ENCODE results near the gene PHF23. TPM values are rescaled to one million over a fixed set of nuclear protein-coding genes. Genes with fewer than 3 reads are reported as not detected.

PHF23 gene
- total and polyA plus RNA-seq, 9 of the 15 experiments (the other 6 are each of a cell fraction or from before 2014, with no cell fraction given) = 7.4 to 87.5 (median 33.7) TPM

DNA sequence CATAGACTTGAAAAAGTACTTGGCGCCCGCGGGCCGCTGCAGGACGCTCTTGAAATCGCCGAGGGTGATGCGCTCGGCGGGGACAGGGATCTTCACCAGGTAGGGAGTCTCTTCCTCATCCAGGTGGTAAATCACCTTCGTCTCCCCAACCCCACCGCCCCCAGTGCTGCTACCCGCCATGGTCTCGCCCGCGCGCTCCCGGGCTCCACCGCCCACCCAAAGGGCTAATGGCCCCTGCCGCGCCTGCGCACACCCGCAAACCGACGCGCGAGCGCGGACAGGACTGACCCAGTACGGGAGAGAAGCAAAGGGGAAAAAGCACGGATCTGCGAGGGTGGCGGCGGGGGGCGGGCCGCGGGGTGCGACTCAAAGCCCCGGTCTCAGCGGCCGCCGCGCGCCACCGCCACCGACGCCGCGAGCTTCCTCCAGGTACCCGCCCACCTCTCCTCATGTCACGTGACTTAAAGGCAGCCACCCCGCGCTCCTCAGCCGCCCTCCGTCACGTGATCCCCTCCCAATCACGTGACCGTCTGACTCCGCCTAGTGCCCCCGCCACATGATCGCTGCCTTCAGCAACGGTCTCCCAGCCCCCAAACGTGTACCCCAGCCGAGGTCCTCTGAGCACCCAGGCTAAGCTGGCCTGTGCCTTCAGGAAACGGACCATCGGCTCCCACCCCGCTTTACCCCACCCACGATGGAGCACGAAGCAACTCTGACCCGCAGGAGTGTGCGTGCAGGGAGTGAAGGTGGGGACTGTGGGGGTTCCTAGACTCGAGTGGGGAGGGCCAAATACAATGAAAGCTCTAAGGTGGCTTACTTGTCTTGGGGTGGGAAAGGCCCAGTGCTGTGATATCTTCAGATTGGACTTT is 4.9 kb downstream of the PHF23 start, which contains the start of gene DVL2 (continued):
- TF ChIP-seq, protein P1, sequence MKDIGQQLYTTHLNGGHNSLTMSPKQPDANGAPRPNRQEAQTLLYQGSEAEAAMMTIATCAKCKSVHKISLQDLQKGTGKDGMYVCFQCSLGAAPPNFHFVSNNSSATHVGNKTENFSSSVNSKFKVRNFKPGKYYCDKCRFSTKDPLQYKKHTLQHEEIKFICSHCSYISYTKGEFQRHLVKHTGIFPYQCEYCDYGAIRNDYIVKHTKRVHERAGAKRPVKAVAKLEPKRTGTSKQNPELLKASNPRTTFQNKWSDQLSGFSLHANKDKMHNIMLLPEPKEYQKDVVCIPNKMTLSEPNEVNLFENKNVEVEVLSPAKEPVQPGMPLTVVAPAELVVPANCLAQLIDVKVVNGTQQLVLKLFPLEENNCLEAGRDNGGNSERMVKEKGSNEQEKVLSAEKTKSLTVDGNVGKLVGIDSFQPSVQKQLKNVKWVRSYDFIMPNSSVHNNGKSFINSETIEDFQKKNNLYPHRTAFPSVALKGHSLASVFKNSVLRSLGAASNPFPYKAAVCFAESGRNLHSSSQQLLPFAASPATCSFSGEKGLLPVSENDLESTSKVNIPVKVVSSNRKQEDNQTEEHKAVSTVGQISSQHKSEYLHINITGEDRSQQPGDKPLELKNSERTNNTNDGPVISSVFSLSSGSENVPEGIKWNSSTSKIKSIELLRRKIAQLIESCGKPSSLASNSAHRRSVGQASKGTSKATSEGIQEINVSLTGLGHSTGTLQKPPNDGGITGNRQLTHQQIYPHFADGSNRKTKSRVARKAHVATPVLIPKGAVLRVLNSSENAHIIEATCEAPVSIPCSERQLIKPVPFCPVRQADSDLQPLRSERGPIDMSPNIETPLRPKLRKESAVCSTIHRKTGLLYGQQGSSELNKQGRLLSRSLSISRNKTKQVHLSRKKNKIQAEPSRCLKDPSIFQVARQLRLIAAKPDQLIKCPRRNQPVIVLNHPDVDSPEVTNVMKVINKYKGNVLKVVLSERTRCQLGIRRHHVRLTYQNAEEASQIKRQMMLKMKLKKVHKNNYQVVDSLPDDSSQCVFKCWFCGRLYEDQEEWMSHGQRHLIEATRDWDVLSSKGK (CRISPR knock-in tag; IDR thresholded peaks at IDR 0.05) = no peak
- TF ChIP-seq, protein P2, sequence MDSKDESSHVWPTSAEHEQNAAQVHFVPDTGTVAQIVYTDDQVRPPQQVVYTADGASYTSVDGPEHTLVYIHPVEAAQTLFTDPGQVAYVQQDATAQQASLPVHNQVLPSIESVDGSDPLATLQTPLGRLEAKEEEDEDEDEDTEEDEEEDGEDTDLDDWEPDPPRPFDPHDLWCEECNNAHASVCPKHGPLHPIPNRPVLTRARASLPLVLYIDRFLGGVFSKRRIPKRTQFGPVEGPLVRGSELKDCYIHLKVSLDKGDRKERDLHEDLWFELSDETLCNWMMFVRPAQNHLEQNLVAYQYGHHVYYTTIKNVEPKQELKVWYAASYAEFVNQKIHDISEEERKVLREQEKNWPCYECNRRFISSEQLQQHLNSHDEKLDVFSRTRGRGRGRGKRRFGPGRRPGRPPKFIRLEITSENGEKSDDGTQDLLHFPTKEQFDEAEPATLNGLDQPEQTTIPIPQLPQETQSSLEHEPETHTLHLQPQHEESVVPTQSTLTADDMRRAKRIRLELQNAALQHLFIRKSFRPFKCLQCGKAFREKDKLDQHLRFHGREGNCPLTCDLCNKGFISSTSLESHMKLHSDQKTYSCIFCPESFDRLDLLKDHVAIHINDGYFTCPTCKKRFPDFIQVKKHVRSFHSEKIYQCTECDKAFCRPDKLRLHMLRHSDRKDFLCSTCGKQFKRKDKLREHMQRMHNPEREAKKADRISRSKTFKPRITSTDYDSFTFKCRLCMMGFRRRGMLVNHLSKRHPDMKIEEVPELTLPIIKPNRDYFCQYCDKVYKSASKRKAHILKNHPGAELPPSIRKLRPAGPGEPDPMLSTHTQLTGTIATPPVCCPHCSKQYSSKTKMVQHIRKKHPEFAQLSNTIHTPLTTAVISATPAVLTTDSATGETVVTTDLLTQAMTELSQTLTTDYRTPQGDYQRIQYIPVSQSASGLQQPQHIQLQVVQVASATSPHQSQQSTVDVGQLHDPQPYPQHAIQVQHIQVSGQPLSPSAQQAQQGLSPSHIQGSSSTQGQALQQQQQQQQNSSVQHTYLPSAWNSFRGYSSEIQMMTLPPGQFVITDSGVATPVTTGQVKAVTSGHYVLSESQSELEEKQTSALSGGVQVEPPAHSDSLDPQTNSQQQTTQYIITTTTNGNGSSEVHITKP (IDR thresholded peaks at IDR 0.05; ENCODE audit: partially characterized antibody) = peak; percentile 96
- TF ChIP-seq TAF15 (IDR thresholded peaks at IDR 0.05; ENCODE audit: low read depth, low read length) (no peak), ZNF717 (CRISPR knock-in tag; IDR thresholded peaks at IDR 0.05) (0 out of 2 replicates have a peak, but pooled peaks have one; percentile 30), TEAD4 (IDR thresholded peaks at IDR 0.05; ENCODE audit: low read length) (no peak), TEAD4 (CRISPR knock-in tag; IDR thresholded peaks at IDR 0.05; ENCODE audit: borderline replicate concordance) (no peak), LEF1 (IDR thresholded peaks at IDR 0.05) (peak; percentile 77), HDAC6 (IDR thresholded peaks at IDR 0.05; ENCODE audit: low read depth, low read length) (no peak), SIRT6 (IDR thresholded peaks at IDR 0.05; ENCODE audit: low read depth, low read length) (no peak)
- TF ChIP-seq, protein P3, sequence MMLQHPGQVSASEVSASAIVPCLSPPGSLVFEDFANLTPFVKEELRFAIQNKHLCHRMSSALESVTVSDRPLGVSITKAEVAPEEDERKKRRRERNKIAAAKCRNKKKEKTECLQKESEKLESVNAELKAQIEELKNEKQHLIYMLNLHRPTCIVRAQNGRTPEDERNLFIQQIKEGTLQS (IDR thresholded peaks at IDR 0.05) = 0 out of 2 replicates have a peak, but pooled peaks have one; percentile 28
- TF ChIP-seq, protein P3 (CRISPR knock-in tag; conservative IDR thresholded peaks at IDR 0.05) = no peak
- TF ChIP-seq, protein P4, sequence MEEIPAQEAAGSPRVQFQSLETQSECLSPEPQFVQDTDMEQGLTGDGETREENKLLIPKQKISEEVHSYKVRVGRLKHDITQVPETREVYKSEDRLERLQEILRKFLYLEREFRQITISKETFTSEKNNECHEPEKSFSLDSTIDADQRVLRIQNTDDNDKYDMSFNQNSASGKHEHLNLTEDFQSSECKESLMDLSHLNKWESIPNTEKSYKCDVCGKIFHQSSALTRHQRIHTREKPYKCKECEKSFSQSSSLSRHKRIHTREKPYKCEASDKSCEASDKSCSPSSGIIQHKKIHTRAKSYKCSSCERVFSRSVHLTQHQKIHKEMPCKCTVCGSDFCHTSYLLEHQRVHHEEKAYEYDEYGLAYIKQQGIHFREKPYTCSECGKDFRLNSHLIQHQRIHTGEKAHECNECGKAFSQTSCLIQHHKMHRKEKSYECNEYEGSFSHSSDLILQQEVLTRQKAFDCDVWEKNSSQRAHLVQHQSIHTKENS (CRISPR knock-in tag; IDR thresholded peaks at IDR 0.05) = peak; percentile 37; the same call in 1 of the 2 replicates
- TF ChIP-seq, protein P5, sequence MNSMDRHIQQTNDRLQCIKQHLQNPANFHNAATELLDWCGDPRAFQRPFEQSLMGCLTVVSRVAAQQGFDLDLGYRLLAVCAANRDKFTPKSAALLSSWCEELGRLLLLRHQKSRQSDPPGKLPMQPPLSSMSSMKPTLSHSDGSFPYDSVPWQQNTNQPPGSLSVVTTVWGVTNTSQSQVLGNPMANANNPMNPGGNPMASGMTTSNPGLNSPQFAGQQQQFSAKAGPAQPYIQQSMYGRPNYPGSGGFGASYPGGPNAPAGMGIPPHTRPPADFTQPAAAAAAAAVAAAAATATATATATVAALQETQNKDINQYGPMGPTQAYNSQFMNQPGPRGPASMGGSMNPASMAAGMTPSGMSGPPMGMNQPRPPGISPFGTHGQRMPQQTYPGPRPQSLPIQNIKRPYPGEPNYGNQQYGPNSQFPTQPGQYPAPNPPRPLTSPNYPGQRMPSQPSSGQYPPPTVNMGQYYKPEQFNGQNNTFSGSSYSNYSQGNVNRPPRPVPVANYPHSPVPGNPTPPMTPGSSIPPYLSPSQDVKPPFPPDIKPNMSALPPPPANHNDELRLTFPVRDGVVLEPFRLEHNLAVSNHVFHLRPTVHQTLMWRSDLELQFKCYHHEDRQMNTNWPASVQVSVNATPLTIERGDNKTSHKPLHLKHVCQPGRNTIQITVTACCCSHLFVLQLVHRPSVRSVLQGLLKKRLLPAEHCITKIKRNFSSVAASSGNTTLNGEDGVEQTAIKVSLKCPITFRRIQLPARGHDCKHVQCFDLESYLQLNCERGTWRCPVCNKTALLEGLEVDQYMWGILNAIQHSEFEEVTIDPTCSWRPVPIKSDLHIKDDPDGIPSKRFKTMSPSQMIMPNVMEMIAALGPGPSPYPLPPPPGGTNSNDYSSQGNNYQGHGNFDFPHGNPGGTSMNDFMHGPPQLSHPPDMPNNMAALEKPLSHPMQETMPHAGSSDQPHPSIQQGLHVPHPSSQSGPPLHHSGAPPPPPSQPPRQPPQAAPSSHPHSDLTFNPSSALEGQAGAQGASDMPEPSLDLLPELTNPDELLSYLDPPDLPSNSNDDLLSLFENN (IDR thresholded peaks at IDR 0.05; ENCODE audit: low read depth in 2 of 2, low read length in 2 of 2) = no peak

Measured in K562 (cell line).